ENCODE data around the gene GALNT12.

GRCh38 chr9:98871558-98872065 lies 64.1 kb downstream of the GALNT12 start:
- TF ChIP-seq, protein P1, sequence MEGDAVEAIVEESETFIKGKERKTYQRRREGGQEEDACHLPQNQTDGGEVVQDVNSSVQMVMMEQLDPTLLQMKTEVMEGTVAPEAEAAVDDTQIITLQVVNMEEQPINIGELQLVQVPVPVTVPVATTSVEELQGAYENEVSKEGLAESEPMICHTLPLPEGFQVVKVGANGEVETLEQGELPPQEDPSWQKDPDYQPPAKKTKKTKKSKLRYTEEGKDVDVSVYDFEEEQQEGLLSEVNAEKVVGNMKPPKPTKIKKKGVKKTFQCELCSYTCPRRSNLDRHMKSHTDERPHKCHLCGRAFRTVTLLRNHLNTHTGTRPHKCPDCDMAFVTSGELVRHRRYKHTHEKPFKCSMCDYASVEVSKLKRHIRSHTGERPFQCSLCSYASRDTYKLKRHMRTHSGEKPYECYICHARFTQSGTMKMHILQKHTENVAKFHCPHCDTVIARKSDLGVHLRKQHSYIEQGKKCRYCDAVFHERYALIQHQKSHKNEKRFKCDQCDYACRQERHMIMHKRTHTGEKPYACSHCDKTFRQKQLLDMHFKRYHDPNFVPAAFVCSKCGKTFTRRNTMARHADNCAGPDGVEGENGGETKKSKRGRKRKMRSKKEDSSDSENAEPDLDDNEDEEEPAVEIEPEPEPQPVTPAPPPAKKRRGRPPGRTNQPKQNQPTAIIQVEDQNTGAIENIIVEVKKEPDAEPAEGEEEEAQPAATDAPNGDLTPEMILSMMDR (IDR thresholded peaks at IDR 0.05) = no peak
- no peak for TF ChIP-seq EZH2 (IDR thresholded peaks at IDR 0.05; ENCODE audit: borderline replicate concordance, insufficient read depth, low read depth, low read length, poor library complexity, severe bottlenecking)
